ENCODE results near the gene MZT1.
"Not testable (repeated sequence)": the region's sequence is repeated elsewhere in the genome, so short reads cannot be mapped to it uniquely, and the experiment has no call there.

MZT1 gene

GRCh38 chr13:72727417-72728289 lies at the start of gene MZT1, which contains the start of gene BORA:
MZT1 (minus strand) TSS chr13:72727629; CDS start chr13:72727602, 27 bp downstream.
BORA (plus strand) TSS chr13:72727923; CDS start chr13:72728941, 1,018 bp downstream.
- Mint-ChIP-seq H3K4me1 (peaks cover 48% of the 10 kb centered on the region), H3K27ac (peak within 1 kb of the TSS; percentile 79), H3K9me3 (no peaks in the 10 kb centered on the region), H3K36me3 (peaks cover 14% of the 10 kb centered on the region), H3K4me3 (peak within 1 kb of the TSS; percentile 95), H3K27me3 (no peaks in the 10 kb centered on the region)
- ATAC-seq, result peak; percentile 99

- peaks cover 8% of the 10 kb centered on the region for H3K4me1 Mint-ChIP-seq
- no peak overlapping the region for H3K27ac Mint-ChIP-seq
- H3K27me3 Mint-ChIP-seq, result no peaks in the 10 kb centered on the region
- no peaks in the 10 kb centered on the region for H3K9me3 Mint-ChIP-seq
- peaks cover 59% of the 10 kb centered on the region for H3K36me3 Mint-ChIP-seq
- ATAC-seq, result no peak
- H3K4me3 Mint-ChIP-seq, result no peak overlapping the region
These were observed 46.6 kb upstream of the MZT1 start for GRCh38 chr13:72774019-72774418.

DNA sequence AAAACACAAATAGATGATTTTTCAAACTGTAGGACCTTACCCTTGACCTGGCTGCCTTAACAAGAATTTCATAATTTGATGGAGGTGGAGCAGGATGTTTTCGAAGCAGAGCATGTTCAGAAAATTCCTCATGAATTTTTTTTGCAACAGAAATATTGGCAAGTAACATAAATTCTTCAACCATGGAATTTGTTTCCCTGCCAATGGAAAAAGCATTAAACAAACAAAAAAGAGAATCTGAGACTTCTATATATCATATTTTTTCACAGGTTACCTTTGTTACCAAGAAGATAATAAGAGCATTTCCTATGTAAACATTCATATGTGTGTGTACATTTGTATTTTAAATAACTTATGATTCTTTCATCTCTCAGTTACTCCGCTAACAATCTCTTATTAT lies 36.0 kb upstream of the MZT1 start:
- no peak for ATAC-seq
- Mint-ChIP-seq H3K27ac (no peak overlapping the region), H3K4me1 (no peaks in the 10 kb centered on the region), H3K9me3 (no peaks in the 10 kb centered on the region), H3K4me3 (no peak overlapping the region), H3K36me3 (peaks cover 37% of the 10 kb centered on the region), H3K27me3 (no peaks in the 10 kb centered on the region)

DNA sequence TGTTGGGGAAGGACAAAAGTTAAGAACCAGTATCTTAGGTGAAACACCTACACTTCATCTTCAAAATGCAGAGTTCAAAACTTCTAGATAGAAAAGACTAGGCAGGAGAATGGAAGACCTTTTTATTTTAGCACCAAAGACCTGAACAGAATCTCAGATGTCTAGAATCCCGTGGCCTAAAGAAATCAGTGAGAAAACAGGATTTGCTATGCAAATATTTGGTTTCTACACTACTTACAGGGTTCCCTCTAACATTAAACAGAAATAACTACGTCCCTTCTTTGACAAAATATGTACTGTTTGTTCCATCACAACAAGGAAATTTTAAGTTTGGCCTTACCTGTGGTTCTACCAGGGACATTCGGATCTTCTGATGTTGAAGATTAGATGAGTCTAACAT lies 32.8 kb upstream of the MZT1 start:
- Mint-ChIP-seq H3K27ac (no peak overlapping the region), H3K9me3 (no peaks in the 10 kb centered on the region), H3K36me3 (peaks cover 39% of the 10 kb centered on the region), H3K4me1 (no peaks in the 10 kb centered on the region), H3K27me3 (no peaks in the 10 kb centered on the region), H3K4me3 (no peak overlapping the region)
- no peak for ATAC-seq

DNA sequence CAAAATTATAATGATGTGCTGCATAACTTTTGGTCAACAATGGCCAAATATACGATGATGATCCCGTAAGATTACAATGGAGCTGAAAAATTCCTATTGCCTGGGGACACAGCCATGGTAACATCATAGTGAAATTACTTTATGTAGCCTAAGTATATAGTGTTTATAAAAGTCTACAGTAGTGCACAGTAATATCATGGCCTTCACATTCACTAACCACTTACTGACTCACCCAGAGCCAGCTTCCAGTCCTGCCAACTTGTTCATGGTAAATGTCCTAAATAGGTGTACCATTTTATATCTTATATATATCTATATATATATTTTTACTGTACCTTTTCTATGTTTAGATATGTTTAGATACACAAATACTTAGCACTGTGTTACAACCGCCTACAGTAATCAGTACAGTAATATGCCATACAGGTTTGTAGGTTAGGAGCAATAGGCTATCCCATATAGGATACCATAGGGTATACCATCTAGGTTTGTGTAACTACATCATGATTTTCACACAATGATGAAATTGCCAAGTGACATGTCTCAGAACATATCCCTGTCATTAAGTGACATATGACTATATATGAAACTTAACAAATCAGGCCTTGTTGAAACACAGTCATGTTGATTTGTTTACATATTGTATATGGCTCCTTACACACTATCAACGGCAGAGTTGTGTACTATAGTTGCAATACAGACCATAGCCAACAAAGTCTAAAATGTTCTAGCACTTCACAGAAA lies 30.5 kb upstream of the MZT1 start:
- no peak overlapping the region for H3K4me3 Mint-ChIP-seq
- no peaks in the 10 kb centered on the region for H3K9me3 Mint-ChIP-seq
- no peak overlapping the region for H3K27ac Mint-ChIP-seq
- no peaks in the 10 kb centered on the region for H3K4me1 Mint-ChIP-seq
- H3K36me3 Mint-ChIP-seq, result peaks cover 45% of the 10 kb centered on the region
- no peaks in the 10 kb centered on the region for H3K27me3 Mint-ChIP-seq
- no peak for ATAC-seq

GRCh38 chr13:72754111-72754510 lies 26.7 kb upstream of the MZT1 start:
- no peak for ATAC-seq
- Mint-ChIP-seq H3K4me1 (peaks cover 12% of the 10 kb centered on the region), H3K27me3 (no peaks in the 10 kb centered on the region), H3K4me3 (no peak overlapping the region), H3K9me3 (peaks cover 4% of the 10 kb centered on the region), H3K27ac (no peak overlapping the region), H3K36me3 (peaks cover 67% of the 10 kb centered on the region)

DNA sequence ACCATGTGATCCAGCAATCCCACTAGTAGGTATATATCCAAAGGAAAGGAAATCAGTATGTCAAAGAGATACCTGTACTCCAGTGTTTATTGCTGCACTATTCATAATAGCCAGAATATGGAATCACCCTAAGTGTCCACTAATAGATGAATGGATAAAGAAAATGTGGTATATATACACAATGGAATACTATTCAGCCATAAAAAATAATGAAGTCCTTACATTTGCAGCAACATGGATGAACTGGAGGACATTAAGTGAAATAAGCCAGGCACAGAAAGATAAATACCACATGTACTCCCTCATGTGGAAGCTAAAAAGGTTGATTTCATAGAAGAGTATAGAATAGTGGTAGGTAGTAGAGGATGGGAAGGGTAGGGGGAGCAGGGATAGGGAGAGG lies 23.8 kb upstream of the MZT1 start:
- no peak for ATAC-seq
- H3K9me3 Mint-ChIP-seq, result peaks cover 4% of the 10 kb centered on the region
- H3K4me1 Mint-ChIP-seq, result peaks cover 19% of the 10 kb centered on the region
- H3K4me3 Mint-ChIP-seq, result no peak overlapping the region
- H3K36me3 Mint-ChIP-seq, result peaks cover 71% of the 10 kb centered on the region
- H3K27ac Mint-ChIP-seq, result no peak overlapping the region
- H3K27me3 Mint-ChIP-seq, result no peaks in the 10 kb centered on the region

DNA sequence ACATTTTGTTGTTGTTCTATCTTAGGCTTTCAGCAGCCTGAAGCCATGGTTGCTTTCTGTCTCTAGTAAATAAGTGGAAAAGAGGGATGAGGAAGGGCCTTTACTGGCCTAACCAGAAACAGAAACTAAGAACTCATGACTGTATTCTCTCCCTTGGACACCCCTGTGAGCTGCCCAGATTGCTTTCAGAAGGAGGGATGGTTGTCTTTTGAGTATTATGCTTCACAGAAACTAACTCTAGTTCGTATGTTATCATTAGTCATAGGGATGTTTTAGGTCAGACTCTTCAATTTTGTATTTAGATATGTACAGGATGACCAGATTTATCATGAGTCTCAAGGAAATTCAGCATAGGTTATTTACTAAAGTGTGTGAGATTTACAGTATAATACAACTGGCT lies 17.8 kb upstream of the MZT1 start:
- H3K27ac Mint-ChIP-seq, result no peak overlapping the region
- peaks cover 17% of the 10 kb centered on the region for H3K4me1 Mint-ChIP-seq
- no peak for ATAC-seq
- no peak overlapping the region for H3K4me3 Mint-ChIP-seq
- no peaks in the 10 kb centered on the region for H3K27me3 Mint-ChIP-seq
- no peaks in the 10 kb centered on the region for H3K9me3 Mint-ChIP-seq
- H3K36me3 Mint-ChIP-seq, result peaks cover 47% of the 10 kb centered on the region

DNA sequence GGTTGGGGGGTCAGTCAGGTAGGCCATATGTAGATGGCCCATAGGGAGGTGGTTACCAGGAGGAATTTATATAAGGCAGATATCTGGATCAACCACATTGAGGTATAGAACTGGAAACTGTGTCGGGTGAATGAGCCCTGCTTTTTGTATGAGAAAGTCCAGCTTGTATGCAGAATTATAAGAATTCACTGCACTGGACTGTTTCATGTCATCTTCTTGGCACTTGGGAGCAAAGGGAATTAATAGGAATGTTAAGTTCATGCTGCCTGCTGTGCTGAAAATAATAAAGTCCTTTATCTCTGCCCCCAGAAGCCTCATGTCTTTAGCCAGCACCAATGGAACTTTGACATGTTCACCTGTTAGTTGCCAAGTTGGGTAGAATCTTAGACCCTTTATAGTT lies 12.6 kb upstream of the MZT1 start:
- no peak for ATAC-seq
- peaks cover 35% of the 10 kb centered on the region for H3K36me3 Mint-ChIP-seq
- peaks cover 8% of the 10 kb centered on the region for H3K4me1 Mint-ChIP-seq
- no peaks in the 10 kb centered on the region for H3K9me3 Mint-ChIP-seq
- no peak overlapping the region for H3K27ac Mint-ChIP-seq
- H3K27me3 Mint-ChIP-seq, result no peaks in the 10 kb centered on the region
- H3K4me3 Mint-ChIP-seq, result no peak overlapping the region

- no peaks in the 10 kb centered on the region for H3K27me3 Mint-ChIP-seq
- H3K4me1 Mint-ChIP-seq, result peaks cover 8% of the 10 kb centered on the region
- no peak overlapping the region for H3K4me3 Mint-ChIP-seq
- no peaks in the 10 kb centered on the region for H3K9me3 Mint-ChIP-seq
- ATAC-seq, result no peak
- H3K36me3 Mint-ChIP-seq, result peaks cover 31% of the 10 kb centered on the region
- H3K27ac Mint-ChIP-seq, result no peak overlapping the region
These were observed 9.6 kb upstream of the MZT1 start for GRCh38 chr13:72737033-72737432.

- Mint-ChIP-seq H3K27me3 (no peaks in the 10 kb centered on the region), H3K4me3 (peak overlapping the region; percentile 95), H3K4me1 (peaks cover 42% of the 10 kb centered on the region), H3K9me3 (no peaks in the 10 kb centered on the region), H3K27ac (peak overlapping the region; percentile 79), H3K36me3 (peaks cover 12% of the 10 kb centered on the region)
- no peak for ATAC-seq
These were observed 819 bp upstream of the MZT1 start for GRCh38 chr13:72728290-72728605.

- Mint-ChIP-seq H3K4me1 (peaks cover 48% of the 10 kb centered on the region), H3K27ac (peak overlapping the region; percentile 79)
- ATAC-seq, result peak; percentile 37
These were observed 558 bp downstream of the MZT1 start for GRCh38 chr13:72726726-72727416.

GRCh38 chr13:72726185-72726584 lies 1.2 kb downstream of the MZT1 start:
- Mint-ChIP-seq H3K27ac (peak overlapping the region; percentile 79), H3K36me3 (peaks cover 28% of the 10 kb centered on the region), H3K4me3 (peak overlapping the region; percentile 95), H3K4me1 (peaks cover 54% of the 10 kb centered on the region)
- not testable (repeated sequence) for ATAC-seq, H3K9me3 Mint-ChIP-seq, H3K27me3 Mint-ChIP-seq

More at GRCh38 chr13:72726726-72727416, 558 bp downstream of the MZT1 start:
- Mint-ChIP-seq H3K4me3 (peak overlapping the region; percentile 95), H3K36me3 (peaks cover 22% of the 10 kb centered on the region), H3K27me3 (no peaks in the 10 kb centered on the region), H3K9me3 (no peaks in the 10 kb centered on the region)

DNA sequence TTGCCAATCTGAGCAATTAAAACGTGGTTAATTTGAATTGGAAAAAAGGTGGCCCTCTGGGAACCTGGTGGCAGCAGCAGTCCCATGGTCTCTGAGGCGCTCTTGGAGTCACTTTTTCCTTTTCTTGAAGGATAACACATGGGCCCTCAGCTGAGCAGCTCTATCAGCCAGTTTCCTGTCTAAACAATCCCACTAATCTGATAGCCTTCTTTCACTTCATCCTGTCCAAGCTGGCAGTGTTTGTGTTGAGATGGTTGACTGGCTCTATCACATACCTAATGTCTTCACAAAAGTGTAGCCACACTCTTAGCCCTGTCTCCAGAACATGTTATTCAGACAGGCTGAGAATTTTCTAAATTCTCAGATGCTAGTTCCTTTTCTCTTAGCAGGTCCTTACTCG lies 10.7 kb downstream of the MZT1 start:
- Mint-ChIP-seq H3K4me3 (no peak overlapping the region), H3K27ac (no peak overlapping the region), H3K27me3 (no peaks in the 10 kb centered on the region), H3K9me3 (peaks cover 6% of the 10 kb centered on the region), H3K36me3 (peaks cover 85% of the 10 kb centered on the region), H3K4me1 (peaks cover 11% of the 10 kb centered on the region)
- ATAC-seq, result no peak

DNA sequence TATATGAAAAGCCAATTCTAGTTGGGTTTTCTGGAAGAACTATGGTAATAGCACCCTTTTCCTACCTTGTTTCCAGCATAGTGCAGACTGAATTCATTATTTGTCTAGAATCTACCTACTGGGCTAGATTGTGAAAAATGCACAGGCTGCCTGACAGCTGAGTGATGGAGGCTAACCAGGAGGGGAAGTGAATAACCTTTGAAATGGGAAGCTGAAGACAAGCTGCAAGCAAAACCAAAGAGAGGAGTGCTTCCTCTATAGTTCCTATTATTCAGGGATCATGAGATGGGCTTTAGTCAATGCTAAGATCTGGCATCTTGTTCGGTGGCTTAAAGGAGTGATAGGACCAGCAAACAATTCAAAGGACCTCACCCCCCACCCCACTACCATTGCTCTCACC lies 26.9 kb downstream of the MZT1 start:
- ATAC-seq, result no peak
- H3K9me3 Mint-ChIP-seq, result peaks cover 2% of the 10 kb centered on the region
- peaks cover 3% of the 10 kb centered on the region for H3K36me3 Mint-ChIP-seq
- H3K4me3 Mint-ChIP-seq, result no peak overlapping the region
- H3K27me3 Mint-ChIP-seq, result no peaks in the 10 kb centered on the region
- no peaks in the 10 kb centered on the region for H3K4me1 Mint-ChIP-seq
- no peak overlapping the region for H3K27ac Mint-ChIP-seq
